HL-60 (cell line): Measurements from ENCODE around the gene RIPPLY1.

Source experiments
- DNase-seq, 2 experiments: peaks; one replicate each; pipeline ENCODE4 v3.0.0-alpha.2; 2010 to 2020; ENCODE audit warnings: low read depth in 1 of 2, low spot score in 1 of 2
- H3K27ac ChIP-seq: fragments of 250-450 bp; sonication (Bioruptor Pico); replicated peaks from 2 replicates; pipeline ENCODE4 v1.5.1; 2020; ENCODE audit warnings: mild to moderate bottlenecking, moderate library complexity
- H3K27me3 ChIP-seq: fragments of 250-450 bp; sonication (Bioruptor Pico); 2 replicates; pipeline ENCODE4 v1.5.1; 2021; ENCODE audit warnings: mild to moderate bottlenecking, moderate library complexity; ENCODE audit not compliant: insufficient read depth, poor library complexity, severe bottlenecking
- H3K4me3 ChIP-seq: replicated peaks from 2 replicates; pipeline ENCODE4 v1.5.1; 2011; ENCODE audit warnings: mild to moderate bottlenecking, control low read depth, low read length; ENCODE audit not compliant: insufficient read depth
- CTCF ChIP-seq: IDR thresholded peaks from one replicate; pipeline ENCODE4 v1.5.1; 2011; ENCODE audit warnings: low read length, control low read depth, inconsistent platforms; ENCODE audit not compliant: insufficient read depth
- GABPA ChIP-seq: IDR thresholded peaks from 2 replicates; pipeline ENCODE4 v1.6.1; 2012; ENCODE audit warnings: low read depth
- POLR2AphosphoS5 ChIP-seq: IDR thresholded peaks from 2 replicates; pipeline ENCODE4 v1.6.1; 2012; ENCODE audit warnings: low read depth
- REST ChIP-seq: IDR thresholded peaks from 2 replicates; pipeline ENCODE4 v1.6.1; 2012; ENCODE audit warnings: low read depth; ENCODE audit not compliant: insufficient replicate concordance
- SPI1 ChIP-seq: IDR thresholded peaks from 2 replicates; pipeline ENCODE4 v1.6.1; 2012; ENCODE audit warnings: low read depth, mild to moderate bottlenecking, borderline replicate concordance
- long read RNA-seq: library from polyadenylated mRNA; unstranded; transcript quantifications from one replicate; pipeline ENCODE4 v2.0.0, GENCODE V29; 2020

RIPPLY1 gene
- long read RNA-seq = 0 reads

- no peaks in the 10 kb centered on the region for H3K27me3 ChIP-seq
- no peak for DNase-seq
- no peak within 1 kb of the TSS for H3K4me3 ChIP-seq
- TF ChIP-seq POLR2AphosphoS5 (no peak), REST (no peak), CTCF (no peak), SPI1 (no peak), GABPA (no peak)
- no peak within 1 kb of the TSS for H3K27ac ChIP-seq
Observed at GRCh38 chrX:106903291-106903824, at the start of gene RIPPLY1. Gene RIPPLY1, minus strand, starts transcription at chrX:106903341. Its CDS starts 54 bp downstream, at chrX:106903287.

GRCh38 chrX:106952538-106952937 lies 49.4 kb upstream of the RIPPLY1 start:
- H3K27me3 ChIP-seq = no peaks in the 10 kb centered on the region
- no peak overlapping the region for H3K4me3 ChIP-seq
- TF ChIP-seq POLR2AphosphoS5 (no peak), GABPA (no peak), CTCF (no peak), REST (no peak), SPI1 (no peak)
- no peak for DNase-seq
- H3K27ac ChIP-seq = no peak overlapping the region

GRCh38 chrX:106952089-106952488 lies 48.9 kb upstream of the RIPPLY1 start:
- TF ChIP-seq GABPA = no peak
- DNase-seq = no peak
- no peak overlapping the region for H3K4me3 ChIP-seq
- H3K27me3 ChIP-seq = no peaks in the 10 kb centered on the region
- no peak overlapping the region for H3K27ac ChIP-seq

- no peak for TF ChIP-seq GABPA
- no peak for TF ChIP-seq POLR2AphosphoS5
- TF ChIP-seq CTCF = no peak
- no peak for TF ChIP-seq REST
- no peak for TF ChIP-seq SPI1
- no peaks in the 10 kb centered on the region for H3K27me3 ChIP-seq
- no peak overlapping the region for H3K4me3 ChIP-seq
- no peak for DNase-seq
- no peak overlapping the region for H3K27ac ChIP-seq
Observed at GRCh38 chrX:106951230-106951629, 48.1 kb upstream of the RIPPLY1 start.
